GM21447 (cell line): ENCODE results near the gene KRT82.
"Not testable (repeated sequence)": the region's sequence is repeated elsewhere in the genome, so short reads cannot be mapped to it uniquely, and the experiment has no call there.

ENCODE experiments used
- ATAC-seq: cut with Tn5 transposase; IDR thresholded peaks from one replicate; pipeline ENCODE4 v1.9.1; 2021; ENCODE audit not compliant: unreplicated experiment

KRT82 gene

DNA sequence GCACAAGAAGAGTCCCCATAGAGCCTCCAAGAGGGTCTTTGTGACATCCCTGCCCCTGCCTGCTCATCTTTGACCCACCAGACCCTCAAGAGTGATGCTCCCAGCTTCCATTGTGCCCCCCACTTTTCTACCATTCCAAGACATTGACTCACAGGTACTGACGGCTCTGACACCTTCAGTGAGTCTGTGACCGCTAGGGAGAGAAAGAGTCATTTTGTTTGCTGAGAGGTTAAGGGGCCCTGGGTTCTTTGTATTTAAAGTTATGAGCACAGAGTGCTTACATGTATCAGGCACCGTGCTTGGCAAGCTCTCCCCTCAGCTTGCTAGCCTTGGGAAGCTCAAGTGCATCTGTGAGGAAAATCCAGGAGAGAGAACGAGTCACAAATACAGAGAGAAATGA lies 7.1 kb upstream of the KRT82 start:
- no peak for ATAC-seq

- no peak for ATAC-seq
Measured at GRCh38 chr12:52411815-52412214, 5.7 kb upstream of the KRT82 start.

DNA sequence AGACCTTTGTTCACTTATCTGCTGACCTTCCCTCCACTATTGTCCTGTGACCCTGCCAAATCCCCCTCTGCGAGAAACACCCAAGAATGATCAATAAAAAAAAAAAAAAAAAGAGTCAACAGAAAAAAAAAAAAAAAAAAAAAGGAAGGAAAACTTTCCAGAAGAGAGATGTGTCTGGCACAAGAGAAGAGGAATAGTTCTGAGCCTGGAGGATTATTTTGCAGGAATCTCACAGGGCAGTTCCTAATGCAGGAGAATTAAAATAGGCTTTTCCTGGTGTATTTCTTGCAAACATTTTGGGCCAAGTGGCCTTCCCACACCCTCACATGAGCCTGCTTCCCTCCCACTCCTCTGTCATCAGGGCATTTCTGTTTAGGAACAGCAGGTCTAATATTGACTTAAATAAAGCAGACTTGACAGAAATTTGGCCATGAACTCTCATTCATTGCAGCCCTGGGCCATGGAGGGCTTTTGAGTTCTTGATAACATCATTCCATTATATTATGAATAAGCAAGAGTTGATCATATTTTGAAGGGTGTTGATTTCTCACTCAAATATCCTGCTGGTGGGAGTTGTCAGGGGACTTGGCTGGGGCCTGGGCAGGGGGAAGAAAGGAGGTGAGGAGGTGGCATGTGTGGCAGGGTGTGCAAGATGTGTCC lies 4.6 kb upstream of the KRT82 start:
- ATAC-seq: not testable (repeated sequence)

DNA sequence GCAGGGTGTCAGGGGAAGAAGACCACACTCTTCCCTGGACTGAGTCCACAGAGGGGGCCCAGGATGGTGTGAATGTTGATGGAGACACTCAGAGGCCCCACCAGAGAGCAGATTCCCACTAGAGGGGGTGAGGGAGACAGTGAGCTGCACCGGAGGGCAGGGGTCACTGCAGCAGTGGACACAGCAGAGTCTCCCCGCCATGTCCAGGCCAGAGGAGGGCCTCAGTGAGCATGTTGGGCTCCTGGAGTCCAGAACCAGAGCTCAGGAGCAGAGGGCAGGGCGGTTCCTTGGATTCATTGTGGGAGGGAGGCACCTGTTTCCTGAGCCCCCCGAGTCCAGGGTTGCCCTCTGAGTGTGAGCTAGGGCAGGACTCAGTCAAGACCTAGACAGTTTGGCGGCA lies 1.8 kb upstream of the KRT82 start:
- no peak for ATAC-seq

GRCh38 chr12:52404951-52405350 lies 1.2 kb downstream of the KRT82 start:
- ATAC-seq: no peak

DNA sequence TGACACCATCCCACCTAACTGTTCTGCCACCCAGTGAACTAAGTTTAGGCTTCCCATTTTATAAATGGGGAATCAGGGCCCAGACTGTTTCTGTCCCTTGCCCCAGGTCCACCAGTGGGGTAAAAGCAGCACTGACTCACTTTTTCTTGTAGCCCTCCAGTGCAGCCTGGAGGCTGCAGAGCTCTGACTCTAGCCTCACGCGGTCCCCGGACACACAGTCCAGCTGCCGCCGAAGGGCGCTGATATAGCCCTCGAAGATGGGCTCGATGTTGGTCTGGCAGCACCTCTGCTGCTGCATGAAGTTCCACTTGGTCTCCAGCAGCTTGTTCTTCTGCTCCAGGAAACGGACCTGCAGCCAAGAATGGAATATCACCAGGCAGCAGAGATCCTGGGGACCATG lies 2.6 kb downstream of the KRT82 start:
- no peak for ATAC-seq

GRCh38 chr12:52402873-52403540 lies 3.1 kb downstream of the KRT82 start:
- no peak for ATAC-seq

- no peak for ATAC-seq
Measured at GRCh38 chr12:52402377-52402776, 3.8 kb downstream of the KRT82 start.

DNA sequence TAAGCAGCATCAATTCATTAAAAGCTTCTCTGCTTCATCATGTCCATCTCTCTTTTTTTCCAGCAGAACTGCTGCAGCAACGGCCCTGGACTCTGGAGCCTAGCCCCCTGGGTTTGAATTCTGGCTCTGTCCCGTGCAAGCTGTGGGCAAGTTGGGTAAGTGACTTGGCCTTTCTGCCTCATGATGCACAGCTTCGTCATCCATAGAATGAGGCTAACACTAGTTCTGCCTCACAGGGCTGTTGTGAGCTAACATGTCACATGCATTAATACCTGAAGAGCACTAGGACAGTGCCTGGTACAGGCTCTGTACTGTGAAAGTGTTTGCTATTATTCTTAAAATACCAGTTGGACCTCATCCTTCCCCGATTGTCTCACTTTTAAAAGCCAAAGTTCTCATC lies 4.2 kb downstream of the KRT82 start:
- no peak for ATAC-seq

- ATAC-seq: no peak
Measured at GRCh38 chr12:52401526-52401925, 4.6 kb downstream of the KRT82 start.

DNA sequence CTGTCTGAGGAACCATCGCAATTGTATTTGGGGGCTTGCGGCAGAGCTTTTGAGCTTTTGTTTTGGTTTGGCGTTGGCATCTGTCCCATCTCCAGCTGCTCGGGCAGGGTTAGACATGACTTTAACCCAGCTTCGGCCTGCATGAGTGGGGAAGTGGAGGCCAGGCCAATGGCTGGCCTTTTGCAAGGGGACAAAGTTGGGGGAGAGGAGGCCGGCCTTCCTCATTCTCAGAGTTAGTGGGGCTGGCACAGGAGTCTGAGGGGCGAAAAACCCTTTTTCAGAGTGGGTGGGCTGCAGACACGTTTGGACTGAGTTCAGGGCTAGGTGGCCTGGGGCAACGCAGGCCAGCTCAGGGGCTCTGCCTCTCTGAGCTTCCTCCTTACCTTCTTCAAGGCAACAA lies 5.2 kb downstream of the KRT82 start:
- no peak for ATAC-seq

DNA sequence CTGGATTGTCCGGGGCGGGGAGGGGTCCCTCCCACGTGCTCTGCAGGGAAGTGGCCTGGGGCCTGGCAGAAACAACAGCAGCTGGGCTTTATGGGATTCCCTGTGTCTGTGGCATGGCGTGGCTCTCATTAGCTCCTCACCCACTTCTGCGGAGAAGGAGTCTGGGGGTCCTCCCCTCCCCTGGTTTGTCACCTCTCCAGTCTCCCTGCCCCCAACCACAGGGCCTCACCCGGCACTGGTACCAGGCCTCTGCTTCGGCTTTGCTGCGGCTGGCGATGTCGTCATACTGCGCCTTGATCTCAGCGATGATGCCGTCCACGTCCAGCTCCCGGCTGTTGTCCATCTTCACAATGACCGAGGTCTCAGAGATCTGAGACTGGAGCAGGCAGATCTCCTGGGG lies 6.4 kb downstream of the KRT82 start:
- ATAC-seq: no peak

DNA sequence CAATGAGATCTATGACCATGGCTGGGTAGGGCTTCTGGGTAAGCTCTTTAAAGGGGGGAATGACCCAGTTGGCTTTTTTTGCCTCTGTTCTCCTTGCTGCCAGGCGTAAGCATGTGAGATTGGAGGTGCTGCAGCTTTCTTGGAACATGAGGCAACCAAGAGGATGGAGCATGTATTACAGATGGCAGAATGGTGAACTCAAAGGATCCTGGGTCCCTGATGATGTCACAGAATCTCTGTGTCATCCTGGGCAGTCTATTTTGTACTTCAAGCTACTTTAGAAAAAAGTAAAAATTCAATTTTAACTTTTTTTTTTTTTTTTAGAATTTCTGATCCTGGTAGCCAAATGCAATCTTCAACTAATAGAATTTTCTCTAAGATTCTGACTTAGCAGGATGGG lies 8.0 kb downstream of the KRT82 start:
- ATAC-seq: no peak

DNA sequence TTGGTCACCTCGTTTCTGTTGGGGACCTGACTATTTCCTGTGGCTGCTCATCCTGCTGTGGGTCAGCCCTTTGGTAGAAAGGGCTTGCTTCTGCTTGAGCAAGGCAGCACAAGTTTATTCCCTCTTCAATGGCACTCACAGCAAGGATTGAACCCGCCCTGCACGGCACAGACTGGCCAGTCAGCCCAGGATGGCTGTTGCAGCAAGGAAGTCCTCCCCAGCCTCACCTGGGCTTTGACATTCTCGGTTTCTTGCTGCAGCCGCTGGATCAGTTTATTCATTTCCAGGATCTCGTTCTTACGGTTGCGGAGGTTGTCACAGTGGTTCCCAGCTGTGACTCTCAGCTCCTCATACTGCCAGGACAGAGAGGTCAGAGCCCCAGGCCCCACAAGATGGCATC lies 9.5 kb downstream of the KRT82 start:
- no peak for ATAC-seq

GRCh38 chr12:52395761-52396434 lies 10.2 kb downstream of the KRT82 start:
- no peak for ATAC-seq

- no peak for ATAC-seq
Measured at GRCh38 chr12:52394836-52395405, 11.2 kb downstream of the KRT82 start.

DNA sequence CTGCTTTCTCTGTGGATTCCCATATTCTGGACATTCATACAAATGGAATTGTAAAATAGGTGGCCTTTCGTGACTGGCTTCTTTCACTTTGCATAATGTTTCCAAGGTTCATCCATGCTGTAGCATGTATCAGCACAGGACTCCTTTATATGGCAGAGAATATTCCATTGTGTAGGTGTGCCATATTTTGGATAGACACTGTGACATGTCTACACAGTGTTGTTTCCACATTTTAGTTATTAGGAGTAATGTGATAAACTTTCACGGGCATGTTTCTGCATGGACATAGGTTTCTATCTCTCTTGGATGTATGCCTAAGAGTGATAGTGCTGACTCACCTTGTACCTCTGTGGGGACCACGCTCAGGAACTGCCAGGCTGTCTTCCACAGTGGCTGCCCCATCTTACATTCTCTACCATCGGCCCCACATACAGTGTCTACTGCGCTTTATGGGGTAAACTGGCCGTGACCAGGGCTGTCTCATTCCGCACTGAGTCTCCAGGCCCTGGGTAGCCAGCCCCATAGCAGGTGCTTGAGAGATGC lies 13.6 kb downstream of the KRT82 start:
- ATAC-seq: no peak

GRCh38 chr12:52391618-52392002 lies 14.5 kb downstream of the KRT82 start:
- ATAC-seq: no peak

DNA sequence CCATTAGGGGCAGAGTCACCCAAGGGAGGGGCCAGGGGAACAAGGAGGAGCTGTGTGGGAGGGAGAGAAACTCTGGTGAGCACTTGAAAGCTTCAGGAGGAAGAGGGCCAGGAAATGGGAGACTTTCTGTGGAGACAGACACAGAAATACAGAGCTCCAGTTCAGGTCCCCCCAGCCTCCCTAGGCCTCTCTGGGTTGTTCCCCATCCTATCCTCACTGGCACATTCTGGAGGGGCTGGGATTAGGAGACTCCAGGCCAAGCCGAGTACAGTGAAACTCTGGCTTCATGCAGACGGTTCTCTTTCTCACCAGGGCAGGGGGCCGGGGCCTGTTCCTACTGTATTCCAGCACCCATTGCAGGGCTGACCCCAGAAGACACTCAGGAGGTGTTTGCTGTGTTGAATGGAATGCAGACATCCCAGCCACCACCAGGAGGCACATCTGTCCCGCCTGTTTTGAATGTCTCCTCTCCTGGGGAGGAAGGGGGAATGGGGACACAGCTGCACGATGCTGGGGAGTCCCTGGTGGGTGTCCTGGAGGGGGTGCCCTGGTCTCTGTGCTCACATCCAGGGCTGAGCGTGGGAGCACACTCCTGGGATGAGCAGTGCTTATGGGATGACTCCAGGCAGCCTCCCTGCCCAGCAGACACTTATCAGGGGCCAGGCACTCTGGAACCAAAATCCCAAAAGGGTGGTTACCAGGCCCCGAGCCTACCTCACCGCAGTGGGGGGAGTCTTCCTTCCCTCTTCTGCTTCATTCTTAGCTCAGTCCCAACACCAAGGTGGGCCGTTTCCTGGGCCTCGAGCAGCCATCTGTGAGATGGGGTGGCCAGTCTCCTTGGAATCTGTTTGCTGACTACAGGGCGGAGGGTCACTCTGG lies 15.2 kb downstream of the KRT82 start:
- no peak for ATAC-seq

DNA sequence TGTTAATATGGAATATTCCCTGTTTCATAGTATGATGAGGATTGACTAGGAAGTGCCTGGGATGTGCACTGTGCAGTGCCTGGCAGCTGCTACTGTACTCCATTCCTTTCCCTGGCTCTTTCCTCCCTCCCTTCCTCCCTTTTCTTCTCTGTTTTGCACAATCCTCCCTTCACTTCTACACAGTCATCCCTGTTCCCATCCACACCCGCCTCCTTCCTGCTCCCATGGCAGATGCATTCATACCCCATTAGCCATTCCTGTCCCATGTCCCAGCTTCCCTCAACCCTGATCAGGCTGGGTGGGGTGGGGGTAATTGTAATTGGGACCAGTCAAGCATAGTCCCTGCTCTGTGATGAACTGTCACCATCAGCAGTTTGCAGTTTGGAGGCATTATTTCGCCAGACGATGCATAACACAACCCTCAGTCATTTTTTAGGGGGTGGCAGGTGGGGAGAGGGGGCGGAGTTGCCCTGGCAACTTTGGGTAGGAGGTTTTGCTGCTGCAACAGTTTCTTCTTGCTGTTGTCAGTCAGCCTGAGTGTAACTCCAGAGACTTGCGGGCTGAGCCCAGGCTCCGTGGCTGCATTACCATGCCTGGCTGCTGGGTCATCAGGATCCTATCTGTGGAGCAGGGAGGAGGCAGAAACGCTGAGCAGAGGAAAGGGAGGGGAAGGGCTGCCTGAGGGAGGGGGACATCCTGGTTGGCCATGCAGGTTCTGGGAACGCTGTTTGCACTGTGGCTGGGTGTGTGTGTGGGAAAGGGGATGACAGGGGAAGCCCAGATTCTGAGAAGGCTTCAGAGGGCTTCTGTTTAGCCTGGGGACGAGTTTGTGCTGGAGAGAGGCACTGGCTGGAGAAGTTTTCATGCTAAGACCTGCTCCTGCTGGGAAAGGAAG lies 16.6 kb downstream of the KRT82 start:
- no peak for ATAC-seq
